T-cell (primary cell): ENCODE measurements around the gene BAG1. TPM values are rescaled to one million over a fixed set of nuclear protein-coding genes. Genes with fewer than 3 reads are reported as not detected.

ENCODE experiments used
- ATAC-seq, 4 experiments: fragments of 200-7000 bp in 3 of 4; fragments of 150-1000 bp in 1 of 4; cut with Tn5 transposase; replicated peaks in 1 of 4; 1 replicate in 3 of 4; 2 replicates in 1 of 4; pipeline ENCODE4 v1.10.0; 2021; ENCODE audit warnings: moderate library complexity in 3 of 4, mild to moderate bottlenecking in 2 of 4, moderate number of reproducible peaks in 1 of 4
- CTCF ChIA-PET, 2 donors: fragments of 300-600 bp; sonication (Branson Sonifier 250); formaldehyde crosslinking; loops; one replicate each; lab custom pipeline; 2022; ENCODE audit warnings: antibody characterized with exemption in 2 of 2; lab: Charles Lee
- POLR2A ChIA-PET, 2 donors: fragments of 300-600 bp; sonication (Branson Sonifier 250); formaldehyde crosslinking; loops; one replicate each; lab custom pipeline; 2022; ENCODE audit warnings: antibody characterized with exemption in 2 of 2; lab: Charles Lee
- DNase-seq, 35 experiments: peaks; one replicate each; pipeline versions ENCODE4 v3.0.0 to v3.0.0-alpha.2; 2013 to 2023
- H3K27ac ChIP-seq: one replicate; pipeline ENCODE4 v1.5.1; 2013; ENCODE audit warnings: low read length
- H3K27me3 ChIP-seq, 2 experiments: replicated peaks in 1 of 2; 1 replicate in 1 of 2; 2 replicates in 1 of 2; pipeline versions ENCODE4 v1.6.1 to v1.7.0; 2013; ENCODE audit warnings: low read length in 1 of 2, mixed read lengths in 1 of 2; ENCODE audit not compliant: control insufficient read depth in 2 of 2, insufficient read depth in 2 of 2; ENCODE audit errors: extremely low read depth in 1 of 2
- H3K36me3 ChIP-seq, 2 donors: 1 replicate in 1 of 2; 2 replicates in 1 of 2; pipeline versions ENCODE4 v1.6.1 to v1.7.0; 2013; ENCODE audit warnings: low read length in 1 of 2; ENCODE audit not compliant: control insufficient read depth in 2 of 2, insufficient read depth in 1 of 2; ENCODE audit errors: extremely low read depth in 1 of 2
- H3K4me1 ChIP-seq, 2 experiments: 1 replicate in 1 of 2; 2 replicates in 1 of 2; pipeline versions ENCODE4 v1.6.1 to v1.7.0; 2013; ENCODE audit warnings: low read length in 2 of 2, mixed read lengths in 1 of 2; ENCODE audit not compliant: insufficient read depth in 2 of 2, control insufficient read depth in 1 of 2; ENCODE audit errors: extremely low read depth in 1 of 2
- H3K4me3 ChIP-seq, 2 donors: 1 replicate in 1 of 2; 2 replicates in 1 of 2; pipeline versions ENCODE4 v1.5.1 to v1.7.0; 2013; ENCODE audit warnings: mild to moderate bottlenecking in 2 of 2, low read length in 1 of 2, moderate library complexity in 1 of 2; ENCODE audit not compliant: control insufficient read depth in 1 of 2; ENCODE audit errors: extremely low read depth in 1 of 2
- H3K9me3 ChIP-seq: 2 replicates; pipeline ENCODE4 v1.7.0; 2013
- H3K27ac Mint-ChIP-seq, 2 donors: one replicate each; pipeline ENCODE4 v1.8.0; 2020 to 2021; ENCODE audit warnings: mild to moderate bottlenecking in 2 of 2, mixed read lengths in 2 of 2
- H3K27me3 Mint-ChIP-seq, 2 donors: one replicate each; pipeline ENCODE4 v1.8.0; 2021 to 2022; ENCODE audit warnings: mixed read lengths in 2 of 2
- H3K36me3 Mint-ChIP-seq: one replicate; pipeline ENCODE4 v1.8.0; 2021; ENCODE audit warnings: mixed read lengths
- H3K4me1 Mint-ChIP-seq, 3 donors: one replicate each; pipeline ENCODE4 v1.8.0; 2020 to 2022; ENCODE audit warnings: mixed read lengths in 3 of 3, mild to moderate bottlenecking in 1 of 3
- H3K4me3 Mint-ChIP-seq, 3 donors: one replicate each; pipeline ENCODE4 v1.8.0; 2020 to 2022; ENCODE audit warnings: mild to moderate bottlenecking in 3 of 3, mixed read lengths in 3 of 3, moderate library complexity in 3 of 3
- H3K9me3 Mint-ChIP-seq, 3 donors: one replicate each; pipeline ENCODE4 v1.8.0; 2020 to 2022; ENCODE audit warnings: mixed read lengths in 3 of 3
- WGBS: methylation state at CpG from one replicate; pipeline ENCODE4 v1.1.5; 2013; ENCODE audit warnings: missing lambda C conversion rate; ENCODE audit not compliant: insufficient coverage; 5-methylcytosine and 5-hydroxymethylcytosine counted together
- total RNA-seq, 35 experiments: library from RNA in 6 of 35; stranded (reverse) in 6 of 35; fragments of 120-200 nt in 1 of 35; gene quantifications; one replicate each; pipeline versions ENCODE4 v1.2.1 to v1.2.4 and lab custom pipeline; 2013 to 2026

BAG1 gene
- total RNA-seq, 5 donors from 2014 or later (not counting 1 experiment from before 2014, with no cell fraction given): 59.4 to 69.9 (median 62.4) TPM

DNA sequence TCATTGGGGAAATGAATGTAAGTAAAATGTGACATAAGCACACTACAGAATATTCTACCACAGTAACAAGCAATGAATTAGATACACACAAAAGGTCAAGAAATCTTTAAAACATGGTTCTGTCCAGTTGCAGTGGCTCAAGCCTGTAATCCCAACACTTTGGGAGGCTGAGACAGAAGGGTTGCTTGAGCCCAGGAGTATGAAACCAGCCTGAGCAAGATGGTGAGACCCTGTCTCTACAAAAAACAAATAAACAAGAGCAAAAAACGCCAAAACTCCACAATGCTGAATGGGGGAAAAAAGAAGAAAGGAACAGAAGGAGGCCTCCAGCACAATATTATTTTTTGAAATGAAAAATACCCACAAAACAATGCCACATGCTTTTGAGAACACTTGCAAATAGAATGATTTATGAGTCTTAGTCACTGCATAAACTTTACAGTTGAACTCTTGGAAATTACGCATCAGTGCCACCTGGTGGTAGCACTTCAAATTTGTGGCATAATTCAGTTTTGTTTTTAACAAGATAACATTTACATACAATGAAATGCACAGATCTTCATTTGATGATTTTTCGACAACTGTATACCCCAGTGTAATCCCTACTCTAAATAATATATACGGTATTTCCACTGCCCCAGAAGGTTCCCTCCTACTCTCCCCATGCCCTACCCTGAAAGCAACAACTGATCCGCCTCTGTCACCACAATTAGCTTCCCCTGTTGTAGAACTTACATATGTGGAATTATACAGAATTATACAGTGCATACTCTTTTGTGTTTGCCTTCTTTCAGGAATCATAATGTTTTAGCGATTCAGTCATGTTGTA lies 39.0 kb downstream of the BAG1 start:
- Histone ChIP-seq H3K27me3 (peaks cover 0 to 5% of the 10 kb centered on the region in 2 experiments), H3K9me3 (no peaks in the 10 kb centered on the region), H3K27ac (no peak overlapping the region), H3K4me1 (peaks cover 4 to 16% of the 10 kb centered on the region in 2 experiments), H3K4me3 (no peak overlapping the region), H3K36me3 (no peaks in the 10 kb centered on the region)
- ChIA-PET CTCF (interaction anchor here (0.5 to 2.3 kb wide), 17 partner anchors 29 to 198 kb away, joined by 3 to 11 read pairs (median 3); partner anchors contain the start of gene B4GALT1 (in 1 of the 2)), POLR2A (interaction anchor here in 1 of 2 donors (0.6 kb wide), 1 partner anchor 148 kb away, joined by 3 read pairs; no protein-coding TSS in a partner anchor)
- Mint-ChIP-seq H3K27ac (no peak overlapping the region), H3K36me3 (no peaks in the 10 kb centered on the region), H3K9me3 (no peaks in the 10 kb centered on the region), H3K27me3 (peaks cover 0 to 3% of the 10 kb centered on the region in 2 donors), H3K4me1 (peaks cover 17 to 20% (median 18%) of the 10 kb centered on the region in 3 donors), H3K4me3 (no peak overlapping the region)
- WGBS: no CpG with 5 or more reads among the region's 6 CpGs
- peak; percentile 50 to 70 (median 57) for ATAC-seq
- DNase-seq: peak; percentile 28 to 86 (median 60)

DNA sequence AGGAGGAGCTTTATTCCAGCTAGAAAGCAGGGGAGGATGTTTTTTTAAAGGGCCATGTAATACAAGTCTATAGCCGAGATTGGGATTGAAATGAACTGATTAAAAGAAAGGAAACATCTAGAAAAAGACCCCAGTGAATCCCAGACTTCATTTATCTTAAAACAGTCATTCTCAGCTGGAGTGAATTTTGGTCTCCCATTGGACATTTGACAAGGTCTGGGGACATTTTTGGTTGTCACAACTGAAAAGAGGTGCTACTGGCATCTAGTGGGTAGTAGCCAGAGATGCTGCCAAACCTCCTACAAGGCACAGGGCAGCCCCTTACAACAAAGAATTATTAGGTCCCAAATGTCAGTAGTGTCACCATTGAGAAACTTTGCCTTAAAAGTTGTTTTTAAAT lies 40.8 kb downstream of the BAG1 start:
- H3K4me3 ChIP-seq: no peak overlapping the region
- H3K27me3 ChIP-seq: peaks cover 0 to 5% of the 10 kb centered on the region in 2 experiments
- no peaks in the 10 kb centered on the region for H3K9me3 ChIP-seq
- DNase-seq (no peak), ATAC-seq (no peak)
- POLR2A ChIA-PET: interaction anchor here in 1 of 2 donors (0.6 kb wide), 1 partner anchor 128 kb away, joined by 3 read pairs; no protein-coding TSS in a partner anchor
- CTCF ChIA-PET: interaction anchor here in 1 of 2 donors (0.7 kb wide), 1 partner anchor 140 kb away, joined by 4 read pairs; no protein-coding TSS in a partner anchor
- no CpG with 5 or more reads among the region's 1 CpG for WGBS
- H3K36me3 Mint-ChIP-seq: no peaks in the 10 kb centered on the region
- no peaks in the 10 kb centered on the region for H3K36me3 ChIP-seq
- no peak overlapping the region for H3K27ac Mint-ChIP-seq
- H3K4me1 Mint-ChIP-seq: peaks cover 17 to 21% (median 18%) of the 10 kb centered on the region in 3 donors
- H3K27ac ChIP-seq: no peak overlapping the region
- H3K9me3 Mint-ChIP-seq: no peaks in the 10 kb centered on the region
- peaks cover 5 to 16% of the 10 kb centered on the region in 2 experiments for H3K4me1 ChIP-seq
- H3K4me3 Mint-ChIP-seq: no peak overlapping the region
- peaks cover 0 to 3% of the 10 kb centered on the region in 2 donors for H3K27me3 Mint-ChIP-seq

DNA sequence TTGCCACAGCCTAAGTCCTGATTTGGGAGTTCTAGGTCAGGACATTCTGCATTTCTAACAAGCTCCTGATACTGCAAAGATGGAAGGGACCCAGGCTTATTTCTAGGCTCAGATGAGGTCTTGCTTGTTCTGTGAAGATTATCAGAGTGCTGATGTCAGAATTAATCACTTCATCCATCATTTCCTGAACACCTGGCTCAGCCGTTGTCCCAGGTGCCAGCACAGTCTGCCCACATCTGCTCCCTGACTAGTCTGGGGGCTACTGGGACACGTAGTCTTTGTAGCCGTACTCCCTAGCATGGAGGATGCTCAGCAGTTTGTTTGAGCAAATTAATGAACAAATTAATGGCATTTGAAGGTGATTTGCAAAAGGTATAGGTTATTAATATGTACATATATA lies 42.5 kb downstream of the BAG1 start:
- 29% methylated on average over 2 of the region's 3 CpGs for WGBS
- H3K36me3 Mint-ChIP-seq: no peaks in the 10 kb centered on the region
- no peaks in the 10 kb centered on the region for H3K9me3 ChIP-seq
- DNase-seq (no peak), ATAC-seq (no peak)
- H3K36me3 ChIP-seq: no peaks in the 10 kb centered on the region
- H3K27me3 Mint-ChIP-seq: peaks cover 0 to 3% of the 10 kb centered on the region in 2 donors
- peaks cover 17 to 21% (median 18%) of the 10 kb centered on the region in 3 donors for H3K4me1 Mint-ChIP-seq
- H3K4me3 ChIP-seq: no peak overlapping the region
- peaks cover 5 to 16% of the 10 kb centered on the region in 2 experiments for H3K4me1 ChIP-seq
- ChIA-PET POLR2A (no interaction called here), CTCF (no interaction called here)
- H3K27ac Mint-ChIP-seq: no peak overlapping the region
- H3K9me3 Mint-ChIP-seq: no peaks in the 10 kb centered on the region
- H3K27me3 ChIP-seq: peaks cover 0 to 5% of the 10 kb centered on the region in 2 experiments
- no peak overlapping the region for H3K27ac ChIP-seq
- H3K4me3 Mint-ChIP-seq: no peak overlapping the region

DNA sequence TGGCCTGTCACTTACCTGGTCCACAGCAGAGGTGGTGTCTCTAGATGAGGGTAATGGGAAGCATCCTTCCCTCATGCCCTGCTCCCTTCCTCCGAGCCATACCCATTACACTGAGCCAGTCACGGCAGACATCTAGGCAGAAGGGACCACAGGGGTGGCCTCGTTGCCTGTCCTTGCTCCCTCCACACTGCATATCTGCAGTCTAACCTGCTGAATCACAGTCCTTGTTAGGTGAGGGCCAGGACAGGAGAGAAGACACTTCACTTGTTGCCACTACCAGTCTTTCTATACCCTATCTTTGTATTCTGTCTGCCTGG lies 43.0 kb downstream of the BAG1 start:
- H3K9me3 ChIP-seq: no peaks in the 10 kb centered on the region
- no peak overlapping the region for H3K4me3 ChIP-seq
- Mint-ChIP-seq H3K9me3 (no peaks in the 10 kb centered on the region), H3K27me3 (peaks cover 0 to 3% of the 10 kb centered on the region in 2 donors), H3K36me3 (no peaks in the 10 kb centered on the region), H3K4me1 (peaks cover 17 to 19% (median 18%) of the 10 kb centered on the region in 3 donors), H3K4me3 (no peak overlapping the region), H3K27ac (no peak overlapping the region)
- CTCF ChIA-PET: no interaction called here
- H3K27ac ChIP-seq: no peak overlapping the region
- POLR2A ChIA-PET: no interaction called here
- no peak for ATAC-seq
- WGBS: 83% methylated on average over 2 of the region's 3 CpGs
- H3K36me3 ChIP-seq: no peaks in the 10 kb centered on the region
- DNase-seq: no peak
- H3K27me3 ChIP-seq: peaks cover 0 to 5% of the 10 kb centered on the region in 2 experiments
- H3K4me1 ChIP-seq: peaks cover 5 to 16% of the 10 kb centered on the region in 2 experiments

- peaks cover 15 to 18% (median 17%) of the 10 kb centered on the region in 3 donors for H3K4me1 Mint-ChIP-seq
- Histone ChIP-seq H3K27me3 (peaks cover 0 to 5% of the 10 kb centered on the region in 2 experiments), H3K4me1 (peaks cover 5 to 16% of the 10 kb centered on the region in 2 experiments), H3K27ac (no peak overlapping the region), H3K36me3 (no peaks in the 10 kb centered on the region), H3K4me3 (no peak overlapping the region), H3K9me3 (no peaks in the 10 kb centered on the region)
- CTCF ChIA-PET: no interaction called here
- 84% methylated on average over 6 of the region's 14 CpGs for WGBS
- peaks cover 0 to 3% of the 10 kb centered on the region in 2 donors for H3K27me3 Mint-ChIP-seq
- no peak overlapping the region for H3K4me3 Mint-ChIP-seq
- POLR2A ChIA-PET: no interaction called here
- no peaks in the 10 kb centered on the region for H3K36me3 Mint-ChIP-seq
- ATAC-seq (no peak), DNase-seq (no peak)
- H3K9me3 Mint-ChIP-seq: no peaks in the 10 kb centered on the region
- no peak overlapping the region for H3K27ac Mint-ChIP-seq
These were observed 43.6 kb downstream of the BAG1 start for GRCh38 chr9:33220681-33221567.
